Endothelial cell of umbilical vein (primary cell): ENCODE measurements around the gene KCNIP1.

Experiments
- EZH2 ChIP-seq: IDR thresholded peaks from 2 replicates; pipeline ENCODE4 v1.6.1; 2012; ENCODE audit warnings: borderline replicate concordance, low read depth, mild to moderate bottlenecking, moderate library complexity, low read length, inconsistent platforms; ENCODE audit not compliant: severe bottlenecking
- FOS ChIP-seq: IDR thresholded peaks from 2 replicates; pipeline ENCODE4 v1.6.1; 2011; ENCODE audit warnings: mild to moderate bottlenecking, low read length, moderate library complexity, borderline replicate concordance; ENCODE audit not compliant: insufficient read depth
- GATA2 ChIP-seq: IDR thresholded peaks from 2 replicates; pipeline ENCODE4 v1.7.0; 2011; ENCODE audit warnings: low read depth, mild to moderate bottlenecking, moderate library complexity, mixed read lengths, low read length; ENCODE audit not compliant: insufficient read length, insufficient read depth
- JUN ChIP-seq: IDR thresholded peaks from 2 replicates; pipeline ENCODE4 v1.6.1; 2011; ENCODE audit warnings: borderline replicate concordance, low read depth; ENCODE audit not compliant: insufficient read length, insufficient read depth
- MAX ChIP-seq: IDR thresholded peaks from 2 replicates; pipeline ENCODE4 v1.6.1; 2011; ENCODE audit not compliant: insufficient read depth, insufficient read length
- MYC ChIP-seq: IDR thresholded peaks from one replicate; pipeline ENCODE4 v1.6.1; 2011; ENCODE audit warnings: mild to moderate bottlenecking, low read depth, low read length
- POLR2A ChIP-seq: IDR thresholded peaks from 2 replicates; pipeline ENCODE4 v1.6.1; 2012; ENCODE audit warnings: low read depth, mild to moderate bottlenecking, control low read depth, low read length
- POLR2AphosphoS5 ChIP-seq: IDR thresholded peaks from 2 replicates; pipeline ENCODE4 v1.6.1; 2012; ENCODE audit warnings: low read depth, mild to moderate bottlenecking, control low read depth, low read length, moderate library complexity; ENCODE audit not compliant: insufficient read depth
- TF ChIP-seq, protein P1 (sequence below), 2 donors: IDR thresholded peaks; 1 replicate in 1 of 2; 2 replicates in 1 of 2; pipeline ENCODE4 v1.5.1; 2011; ENCODE audit warnings: low read length in 2 of 2, mild to moderate bottlenecking in 2 of 2, moderate library complexity in 2 of 2, control low read depth in 1 of 2, inconsistent platforms in 1 of 2, low read depth in 1 of 2; ENCODE audit not compliant: insufficient read depth in 1 of 2; ENCODE audit errors: extremely low read depth in 1 of 2

GRCh38 chr5:170745481-170746071 lies 241.8 kb downstream of the KCNIP1 start:
- TF ChIP-seq, protein P1, sequence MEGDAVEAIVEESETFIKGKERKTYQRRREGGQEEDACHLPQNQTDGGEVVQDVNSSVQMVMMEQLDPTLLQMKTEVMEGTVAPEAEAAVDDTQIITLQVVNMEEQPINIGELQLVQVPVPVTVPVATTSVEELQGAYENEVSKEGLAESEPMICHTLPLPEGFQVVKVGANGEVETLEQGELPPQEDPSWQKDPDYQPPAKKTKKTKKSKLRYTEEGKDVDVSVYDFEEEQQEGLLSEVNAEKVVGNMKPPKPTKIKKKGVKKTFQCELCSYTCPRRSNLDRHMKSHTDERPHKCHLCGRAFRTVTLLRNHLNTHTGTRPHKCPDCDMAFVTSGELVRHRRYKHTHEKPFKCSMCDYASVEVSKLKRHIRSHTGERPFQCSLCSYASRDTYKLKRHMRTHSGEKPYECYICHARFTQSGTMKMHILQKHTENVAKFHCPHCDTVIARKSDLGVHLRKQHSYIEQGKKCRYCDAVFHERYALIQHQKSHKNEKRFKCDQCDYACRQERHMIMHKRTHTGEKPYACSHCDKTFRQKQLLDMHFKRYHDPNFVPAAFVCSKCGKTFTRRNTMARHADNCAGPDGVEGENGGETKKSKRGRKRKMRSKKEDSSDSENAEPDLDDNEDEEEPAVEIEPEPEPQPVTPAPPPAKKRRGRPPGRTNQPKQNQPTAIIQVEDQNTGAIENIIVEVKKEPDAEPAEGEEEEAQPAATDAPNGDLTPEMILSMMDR (IDR thresholded peaks at IDR 0.05; ENCODE audit: extremely low read depth in 1 of 2, insufficient read depth in 1 of 2, low read depth in 1 of 2, low read length in 2 of 2): no peak
- TF ChIP-seq EZH2 (no peak), POLR2AphosphoS5 (no peak), GATA2 (no peak), POLR2A (no peak), MAX (no peak), MYC (no peak), FOS (no peak), JUN (no peak)
